ENCODE measurements around the gene PBX1.

- TF ChIP-seq CTCF (IDR thresholded peaks at IDR 0.05) (no peak), POLR2A (IDR thresholded peaks at IDR 0.05) (no peak), EP300 (IDR thresholded peaks at IDR 0.05) (no peak)
Measured at GRCh38 chr1:164662955-164663354, 104.0 kb downstream of the PBX1 start.
